ENCODE data around the gene WDTC1.

DNA sequence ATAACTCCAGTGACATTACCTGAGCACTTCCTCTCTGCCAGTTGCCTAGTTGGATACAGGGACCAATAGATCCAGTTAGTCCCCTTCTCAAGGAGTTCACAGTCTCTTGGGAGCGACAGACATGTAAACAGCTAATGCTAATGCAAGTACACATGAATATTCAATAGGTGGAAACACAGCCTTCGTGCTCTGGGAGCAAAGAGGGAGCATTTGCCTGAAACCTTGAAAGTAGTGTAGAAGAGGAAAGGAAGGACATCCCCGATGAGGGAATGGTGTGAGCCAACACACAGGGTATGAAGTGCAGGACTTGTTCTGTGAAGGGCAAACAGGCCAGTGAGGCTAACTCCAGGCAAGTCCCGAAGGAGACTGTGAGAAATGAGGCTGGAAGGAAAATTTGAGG, 83.7 kb downstream of the WDTC1 start:
- TF ChIP-seq, protein P1, sequence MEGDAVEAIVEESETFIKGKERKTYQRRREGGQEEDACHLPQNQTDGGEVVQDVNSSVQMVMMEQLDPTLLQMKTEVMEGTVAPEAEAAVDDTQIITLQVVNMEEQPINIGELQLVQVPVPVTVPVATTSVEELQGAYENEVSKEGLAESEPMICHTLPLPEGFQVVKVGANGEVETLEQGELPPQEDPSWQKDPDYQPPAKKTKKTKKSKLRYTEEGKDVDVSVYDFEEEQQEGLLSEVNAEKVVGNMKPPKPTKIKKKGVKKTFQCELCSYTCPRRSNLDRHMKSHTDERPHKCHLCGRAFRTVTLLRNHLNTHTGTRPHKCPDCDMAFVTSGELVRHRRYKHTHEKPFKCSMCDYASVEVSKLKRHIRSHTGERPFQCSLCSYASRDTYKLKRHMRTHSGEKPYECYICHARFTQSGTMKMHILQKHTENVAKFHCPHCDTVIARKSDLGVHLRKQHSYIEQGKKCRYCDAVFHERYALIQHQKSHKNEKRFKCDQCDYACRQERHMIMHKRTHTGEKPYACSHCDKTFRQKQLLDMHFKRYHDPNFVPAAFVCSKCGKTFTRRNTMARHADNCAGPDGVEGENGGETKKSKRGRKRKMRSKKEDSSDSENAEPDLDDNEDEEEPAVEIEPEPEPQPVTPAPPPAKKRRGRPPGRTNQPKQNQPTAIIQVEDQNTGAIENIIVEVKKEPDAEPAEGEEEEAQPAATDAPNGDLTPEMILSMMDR (IDR thresholded peaks at IDR 0.05 in 8 of 11, conservative IDR thresholded peaks at IDR 0.05 in 3 of 11): no peak
- TF ChIP-seq POLR2AphosphoS5 (IDR thresholded peaks at IDR 0.05) (no peak), POLR2A (IDR thresholded peaks at IDR 0.05) (no peak)

Measured in spleen (tissue), 7 donors.